WTC11 (cell line): ENCODE data around the gene SORT1. TPM values are rescaled to one million over a fixed set of nuclear protein-coding genes. Genes with fewer than 3 reads are reported as not detected.

Source experiments
- ATAC-seq: fragments of 200-7000 bp; cut with Tn5 transposase; 2 replicates; pipeline ENCODE4 v1.10.0; 2021; ENCODE audit warnings: mild to moderate bottlenecking, moderate library complexity
- CTCF ChIA-PET: fragments of 300-600 bp; sonication (Branson Sonifier 250); formaldehyde crosslinking; loops from one replicate; lab custom pipeline; 2021; ENCODE audit warnings: antibody characterized with exemption; lab: Charles Lee
- POLR2A ChIA-PET: fragments of 350-600 bp; sonication (Branson Sonifier 250); formaldehyde crosslinking; loops from one replicate; lab custom pipeline; 2021; ENCODE audit warnings: antibody characterized with exemption; lab: Charles Lee
- DNase-seq: peaks from one replicate; pipeline ENCODE4 v3.0.0; 2021; ENCODE audit warnings: low spot score
- H3K27ac Mint-ChIP-seq: 2 replicates; pipeline ENCODE4 v1.8.0; 2021; ENCODE audit warnings: mixed read lengths
- H3K27me3 Mint-ChIP-seq: 2 replicates; pipeline ENCODE4 v1.8.0; 2021; ENCODE audit warnings: low read depth, mild to moderate bottlenecking, moderate library complexity, mixed read lengths
- H3K36me3 Mint-ChIP-seq: 2 replicates; pipeline ENCODE4 v1.8.0; 2021; ENCODE audit warnings: mixed read lengths
- H3K4me1 Mint-ChIP-seq: 2 replicates; pipeline ENCODE4 v1.8.0; 2022; ENCODE audit warnings: mixed read lengths
- H3K4me3 Mint-ChIP-seq: 2 replicates; pipeline ENCODE4 v1.8.0; 2021; ENCODE audit warnings: mild to moderate bottlenecking, moderate library complexity, mixed read lengths
- H3K9me3 Mint-ChIP-seq: 2 replicates; pipeline ENCODE4 v1.8.0; 2021; ENCODE audit warnings: mixed read lengths
- ATF1 ChIP-seq: sonication (generic); formaldehyde crosslinking; IDR thresholded peaks from 2 replicates; pipeline ENCODE4 v1.8.1; 2023; ENCODE audit warnings: mild to moderate bottlenecking, moderate library complexity, missing genetic modification reagents
- ATF2 ChIP-seq: sonication (generic); formaldehyde crosslinking; IDR thresholded peaks from 2 replicates; pipeline ENCODE4 v1.8.1; 2022; ENCODE audit warnings: low read depth, missing genetic modification reagents, borderline replicate concordance
- ELF4 ChIP-seq: sonication (generic); formaldehyde crosslinking; IDR thresholded peaks from 2 replicates; pipeline ENCODE4 v1.8.1; 2022; ENCODE audit warnings: low read depth, mild to moderate bottlenecking, moderate library complexity, missing genetic modification reagents
- HMGA2 ChIP-seq: fragments of 250-450 bp; sonication (Bioruptor Pico); IDR thresholded peaks from 2 replicates; pipeline ENCODE4 v1.4.0; 2021; ENCODE audit warnings: mild to moderate bottlenecking, moderate library complexity
- MLX ChIP-seq: sonication (generic); formaldehyde crosslinking; IDR thresholded peaks from 2 replicates; pipeline ENCODE4 v1.8.1; 2023; ENCODE audit warnings: mild to moderate bottlenecking, missing genetic modification reagents, moderate library complexity
- NR1H2 ChIP-seq: sonication (generic); formaldehyde crosslinking; IDR thresholded peaks from 2 replicates; pipeline ENCODE4 v1.9.0; 2021; ENCODE audit warnings: mild to moderate bottlenecking, moderate library complexity, missing genetic modification reagents
- PRRX2 ChIP-seq: fragments of 250-450 bp; sonication (Bioruptor Pico); IDR thresholded peaks from 2 replicates; pipeline ENCODE4 v1.8.0; 2021; ENCODE audit warnings: mild to moderate bottlenecking
- SMAD3 ChIP-seq: sonication (generic); formaldehyde crosslinking; IDR thresholded peaks from 2 replicates; pipeline ENCODE4 v1.8.0; 2022; ENCODE audit warnings: missing genetic modification reagents, mild to moderate bottlenecking, borderline replicate concordance
- SMAD4 ChIP-seq: sonication (generic); formaldehyde crosslinking; IDR thresholded peaks from 2 replicates; pipeline ENCODE4 v1.8.0; 2022; ENCODE audit warnings: mild to moderate bottlenecking, missing genetic modification reagents
- TCF7 ChIP-seq: sonication (generic); formaldehyde crosslinking; IDR thresholded peaks from 2 replicates; pipeline ENCODE4 v1.8.0; 2022; ENCODE audit warnings: mild to moderate bottlenecking, low read depth, missing genetic modification reagents, moderate library complexity
- TEAD4 ChIP-seq: sonication (generic); formaldehyde crosslinking; IDR thresholded peaks from 2 replicates; pipeline ENCODE4 v1.8.0; 2022; ENCODE audit warnings: mild to moderate bottlenecking, missing genetic modification reagents
- ZNF121 ChIP-seq: sonication (generic); formaldehyde crosslinking; IDR thresholded peaks from 2 replicates; pipeline ENCODE4 v1.8.0; 2023; ENCODE audit warnings: missing genetic modification reagents
- ZNF232 ChIP-seq: sonication (generic); formaldehyde crosslinking; IDR thresholded peaks from 2 replicates; pipeline ENCODE4 v1.8.0; 2022; ENCODE audit warnings: mild to moderate bottlenecking, missing genetic modification reagents
- ZNF317 ChIP-seq: sonication (generic); formaldehyde crosslinking; IDR thresholded peaks from 2 replicates; pipeline ENCODE4 v1.8.1; 2023; ENCODE audit warnings: low read depth, mild to moderate bottlenecking, moderate library complexity, missing genetic modification reagents, borderline replicate concordance
- ZNF423 ChIP-seq: fragments of 250-450 bp; sonication (Bioruptor Pico); IDR thresholded peaks from 2 replicates; pipeline ENCODE4 v2.1.2; 2022; ENCODE audit warnings: mild to moderate bottlenecking, moderate library complexity
- total RNA-seq: library from RNA; stranded (reverse); gene quantifications from 3 replicates; pipeline ENCODE4 v1.2.3, GENCODE V29; 2021
- TF ChIP-seq, protein P1 (sequence below): sonication (generic); formaldehyde crosslinking; IDR thresholded peaks from 2 replicates; pipeline ENCODE4 v1.8.0; 2022; ENCODE audit warnings: mild to moderate bottlenecking, missing genetic modification reagents
- TF ChIP-seq, protein P2 (sequence below): sonication (generic); formaldehyde crosslinking; IDR thresholded peaks from 2 replicates; pipeline ENCODE4 v1.8.0; 2023; ENCODE audit warnings: mild to moderate bottlenecking, missing genetic modification reagents
- TF ChIP-seq, protein P3 (sequence below): fragments of 250-450 bp; sonication (Bioruptor Pico); IDR thresholded peaks from 2 replicates; pipeline ENCODE4 v1.9.0; 2021; ENCODE audit warnings: moderate library complexity, mild to moderate bottlenecking, inconsistent platforms, borderline replicate concordance

The SORT1 gene
- total RNA-seq, 1 experiment from 2014 or later = 55.9 TPM

- Mint-ChIP-seq H3K4me1 (peaks cover 11% of the 10 kb centered on the region), H3K36me3 (peaks cover 11% of the 10 kb centered on the region), H3K27me3 (no peaks in the 10 kb centered on the region), H3K4me3 (no peak overlapping the region), H3K9me3 (no peaks in the 10 kb centered on the region), H3K27ac (no peak overlapping the region)
- DNase-seq (no peak), ATAC-seq (no peak)
- ChIA-PET CTCF (interaction anchor here (1.0 to 2.7 kb wide), 4 partner anchors 23 to 176 kb away, joined by 3 to 23 read pairs (median 3); partner anchors contain the start of gene SORT1), POLR2A (interaction anchor here (0.8 kb wide), 1 partner anchor 14 kb away, joined by 3 read pairs; no protein-coding TSS in a partner anchor)
- TF ChIP-seq ATF1 (no peak), SMAD4 (CRISPR knock-in tag) (no peak), ZNF232 (CRISPR knock-in tag) (no peak), ZNF317 (CRISPR knock-in tag) (no peak), NR1H2 (no peak), PRRX2 (CRISPR knock-in tag) (no peak), MLX (CRISPR knock-in tag) (no peak), ZNF121 (CRISPR knock-in tag) (no peak), HMGA2 (CRISPR knock-in tag) (no peak), TEAD4 (CRISPR knock-in tag) (no peak), ZNF423 (CRISPR knock-in tag) (no peak)
- TF ChIP-seq, protein P1, sequence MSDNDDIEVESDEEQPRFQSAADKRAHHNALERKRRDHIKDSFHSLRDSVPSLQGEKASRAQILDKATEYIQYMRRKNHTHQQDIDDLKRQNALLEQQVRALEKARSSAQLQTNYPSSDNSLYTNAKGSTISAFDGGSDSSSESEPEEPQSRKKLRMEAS (CRISPR knock-in tag) = no peak
- TF ChIP-seq, protein P2, sequence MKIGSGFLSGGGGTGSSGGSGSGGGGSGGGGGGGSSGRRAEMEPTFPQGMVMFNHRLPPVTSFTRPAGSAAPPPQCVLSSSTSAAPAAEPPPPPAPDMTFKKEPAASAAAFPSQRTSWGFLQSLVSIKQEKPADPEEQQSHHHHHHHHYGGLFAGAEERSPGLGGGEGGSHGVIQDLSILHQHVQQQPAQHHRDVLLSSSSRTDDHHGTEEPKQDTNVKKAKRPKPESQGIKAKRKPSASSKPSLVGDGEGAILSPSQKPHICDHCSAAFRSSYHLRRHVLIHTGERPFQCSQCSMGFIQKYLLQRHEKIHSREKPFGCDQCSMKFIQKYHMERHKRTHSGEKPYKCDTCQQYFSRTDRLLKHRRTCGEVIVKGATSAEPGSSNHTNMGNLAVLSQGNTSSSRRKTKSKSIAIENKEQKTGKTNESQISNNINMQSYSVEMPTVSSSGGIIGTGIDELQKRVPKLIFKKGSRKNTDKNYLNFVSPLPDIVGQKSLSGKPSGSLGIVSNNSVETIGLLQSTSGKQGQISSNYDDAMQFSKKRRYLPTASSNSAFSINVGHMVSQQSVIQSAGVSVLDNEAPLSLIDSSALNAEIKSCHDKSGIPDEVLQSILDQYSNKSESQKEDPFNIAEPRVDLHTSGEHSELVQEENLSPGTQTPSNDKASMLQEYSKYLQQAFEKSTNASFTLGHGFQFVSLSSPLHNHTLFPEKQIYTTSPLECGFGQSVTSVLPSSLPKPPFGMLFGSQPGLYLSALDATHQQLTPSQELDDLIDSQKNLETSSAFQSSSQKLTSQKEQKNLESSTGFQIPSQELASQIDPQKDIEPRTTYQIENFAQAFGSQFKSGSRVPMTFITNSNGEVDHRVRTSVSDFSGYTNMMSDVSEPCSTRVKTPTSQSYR (CRISPR knock-in tag) = no peak
Measured at GRCh38 chr1:109356915-109357314, 40.8 kb downstream of the SORT1 start.

- Mint-ChIP-seq H3K27me3 (no peaks in the 10 kb centered on the region), H3K36me3 (peaks cover 11% of the 10 kb centered on the region), H3K27ac (no peak overlapping the region), H3K4me1 (peaks cover 10% of the 10 kb centered on the region), H3K4me3 (no peak overlapping the region), H3K9me3 (no peaks in the 10 kb centered on the region)
- POLR2A ChIA-PET = no interaction called here
- DNase-seq (no peak), ATAC-seq (no peak)
- CTCF ChIA-PET = interaction anchor here (1.0 to 2.7 kb wide), 5 partner anchors 23 to 176 kb away, joined by 3 to 23 read pairs (median 3); partner anchors contain the start of gene SORT1
- no peak for TF ChIP-seq ZNF232 (CRISPR knock-in tag)
- TF ChIP-seq ZNF121 (CRISPR knock-in tag) = no peak
- no peak for TF ChIP-seq ELF4 (CRISPR knock-in tag)
- TF ChIP-seq TCF7 (CRISPR knock-in tag) = no peak
- no peak for TF ChIP-seq SMAD3 (CRISPR knock-in tag)
- TF ChIP-seq, protein P3, sequence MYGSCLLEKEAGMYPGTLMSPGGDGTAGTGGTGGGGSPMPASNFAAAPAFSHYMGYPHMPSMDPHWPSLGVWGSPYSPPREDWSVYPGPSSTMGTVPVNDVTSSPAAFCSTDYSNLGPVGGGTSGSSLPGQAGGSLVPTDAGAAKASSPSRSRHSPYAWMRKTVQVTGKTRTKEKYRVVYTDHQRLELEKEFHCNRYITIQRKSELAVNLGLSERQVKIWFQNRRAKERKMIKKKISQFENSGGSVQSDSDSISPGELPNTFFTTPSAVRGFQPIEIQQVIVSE (CRISPR knock-in tag) = no peak
- no peak for TF ChIP-seq ATF2 (CRISPR knock-in tag)
Measured at GRCh38 chr1:109356505-109356904, 41.2 kb downstream of the SORT1 start.
